Erythroblast (primary cell): Measurements from ENCODE around the gene CXCL16.

Source experiments
- GATA1 ChIP-seq: IDR thresholded peaks from 2 replicates; pipeline ENCODE4 v1.6.1; 2011; ENCODE audit warnings: low read depth, mild to moderate bottlenecking, control low read depth, low read length, moderate library complexity
- POLR2A ChIP-seq: IDR thresholded peaks from 2 replicates; pipeline ENCODE4 v1.6.1; 2011; ENCODE audit warnings: mild to moderate bottlenecking, low read length

DNA sequence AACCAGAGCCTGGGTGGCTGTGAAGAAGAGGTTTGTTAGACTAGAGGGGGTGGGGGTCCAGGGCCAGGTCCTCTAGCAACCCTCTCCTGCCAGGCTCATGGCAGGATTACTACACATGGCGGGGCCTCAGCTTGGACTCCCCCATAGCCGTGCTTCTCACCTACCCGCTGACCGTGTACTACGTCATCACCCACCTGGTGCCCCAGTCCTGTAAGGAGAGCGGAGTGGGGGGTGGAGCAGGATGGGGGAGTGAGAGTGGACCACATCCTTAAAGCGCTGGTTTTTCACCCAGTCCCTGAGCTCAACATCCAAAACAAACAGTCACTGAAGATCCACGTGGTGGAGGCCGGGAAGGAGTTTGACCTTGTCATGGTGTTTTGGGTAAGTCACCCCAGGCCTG, 4.2 kb upstream of the CXCL16 start:
- no peak for TF ChIP-seq POLR2A
- TF ChIP-seq GATA1 = no peak
